Measurements from ENCODE around the gene KRTAP12-2. TPM values are rescaled to one million over a fixed set of nuclear protein-coding genes. Genes with fewer than 3 reads are reported as not detected.

KRTAP12-2 gene, protein sequence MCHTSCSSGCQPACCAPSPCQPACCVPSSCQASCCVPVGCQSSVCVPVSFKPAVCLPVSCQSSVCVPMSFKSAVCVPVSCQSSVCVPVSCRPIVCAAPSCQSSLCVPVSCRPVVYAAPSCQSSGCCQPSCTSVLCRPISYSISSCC
- not detected in 2 replicates for total RNA-seq (2014; rRNA removed; shearing (Covaris generic))

DNA sequence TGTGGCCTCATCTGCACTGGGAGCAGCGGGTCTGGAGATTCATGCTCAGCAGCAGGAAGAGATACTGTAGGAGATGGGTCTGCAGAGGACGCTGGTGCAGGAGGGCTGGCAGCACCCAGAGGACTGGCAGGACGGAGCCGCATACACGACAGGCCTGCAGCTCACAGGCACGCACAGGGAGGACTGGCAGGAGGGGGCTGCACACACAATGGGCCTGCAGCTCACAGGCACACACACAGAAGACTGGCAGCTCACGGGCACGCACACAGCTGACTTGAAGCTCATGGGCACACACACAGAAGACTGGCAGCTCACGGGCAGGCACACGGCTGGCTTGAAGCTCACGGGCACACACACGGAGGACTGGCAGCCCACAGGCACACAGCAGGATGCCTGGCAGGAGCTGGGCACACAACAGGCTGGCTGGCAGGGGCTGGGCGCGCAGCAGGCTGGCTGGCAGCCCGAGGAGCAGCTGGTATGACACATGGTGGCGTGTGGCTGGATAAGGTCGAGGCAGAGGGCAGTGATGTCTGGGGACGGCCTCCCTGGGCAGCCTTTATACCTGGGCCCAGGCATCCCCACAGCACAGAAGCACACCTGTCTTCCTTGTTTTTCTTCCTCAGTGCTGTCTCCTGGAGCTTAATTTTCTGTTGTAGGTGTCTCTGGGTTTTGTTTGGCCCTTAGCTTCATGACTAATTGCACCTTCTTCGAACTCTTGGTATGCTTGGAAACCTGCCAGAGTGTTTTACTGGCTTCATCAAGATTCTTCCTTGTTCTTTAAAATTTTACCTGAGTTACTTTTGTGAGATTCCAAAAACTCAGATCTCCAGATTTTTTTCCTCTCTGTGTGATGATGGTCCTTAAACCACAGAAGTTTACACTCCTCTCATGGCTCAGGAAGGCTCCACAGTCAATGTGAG is at the start of gene KRTAP12-2:
KRTAP12-2 (minus strand) TSS at position 527 of the 920 bp plus-strand sequence; CDS start at position 486, 41 bp downstream.
- DNase-seq = no peak
- Histone ChIP-seq H3K27me3 (no peaks in the 10 kb centered on the region), H3K9me3 (replicated peaks) (0 out of 2 replicates have a peak, but pooled peaks cover 3% of the 10 kb centered on the region), H3K4me1 (no peaks in the 10 kb centered on the region), H3K4me3 (no peak within 1 kb of the TSS), H3K36me3 (no peaks in the 10 kb centered on the region), H3K27ac (no peak within 1 kb of the TSS)

DNA sequence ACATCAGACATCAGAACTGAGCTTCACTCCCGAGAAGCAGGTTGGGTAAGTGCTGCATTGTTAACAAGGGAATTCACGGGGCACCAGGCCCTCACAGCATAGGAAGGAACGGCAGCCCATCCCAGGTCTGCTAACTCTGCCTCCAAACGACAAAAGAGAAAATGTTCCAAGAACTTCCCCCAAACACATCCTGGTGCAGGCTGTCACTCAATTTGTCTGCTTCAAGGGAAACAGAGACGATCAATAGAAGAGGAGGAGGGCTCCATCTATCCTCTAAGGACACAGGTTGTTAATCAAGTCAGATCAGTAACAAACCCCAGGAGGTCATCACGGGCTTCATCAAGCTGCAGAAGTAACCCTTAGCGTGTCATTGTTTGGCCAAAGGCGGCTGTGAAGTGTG is 48.2 kb upstream of the KRTAP12-2 start:
- Histone ChIP-seq H3K27me3 (0 out of 2 replicates have a peak, but pooled peaks cover 7% of the 10 kb centered on the region), H3K4me3 (no peak overlapping the region)
- DNase-seq = no peak

DNA sequence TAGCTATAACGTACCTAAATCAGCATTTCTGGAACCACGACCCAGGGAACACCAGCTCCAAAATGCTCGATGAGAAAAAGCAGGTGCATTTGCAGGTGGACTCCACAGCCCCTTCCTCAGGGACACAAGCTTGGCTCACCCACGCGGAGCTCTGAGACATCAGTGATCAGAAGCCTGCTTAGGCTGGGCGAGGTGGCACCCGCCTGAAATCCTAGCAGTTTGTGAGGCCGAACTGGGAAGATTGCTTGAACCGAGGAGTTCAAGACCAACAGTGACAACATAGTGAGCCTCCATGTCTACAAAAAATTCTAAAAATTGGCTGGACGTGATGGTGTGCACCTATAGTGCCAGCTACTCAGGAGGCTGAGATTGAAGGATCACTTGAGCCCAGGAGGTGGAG is 47.1 kb upstream of the KRTAP12-2 start:
- H3K4me3 ChIP-seq = no peak overlapping the region
- H3K27ac ChIP-seq = no peak overlapping the region
- H3K36me3 ChIP-seq = no peaks in the 10 kb centered on the region
- no peak for DNase-seq
- H3K4me1 ChIP-seq = no peaks in the 10 kb centered on the region
- H3K9me3 ChIP-seq (replicated peaks) = no peaks in the 10 kb centered on the region
- H3K27me3 ChIP-seq = 0 out of 2 replicates have a peak, but pooled peaks cover 7% of the 10 kb centered on the region

More for the DNA sequence above, 48.2 kb upstream of the KRTAP12-2 start:
- Histone ChIP-seq H3K9me3 (replicated peaks) (no peaks in the 10 kb centered on the region), H3K27ac (no peak overlapping the region), H3K36me3 (no peaks in the 10 kb centered on the region), H3K4me1 (no peaks in the 10 kb centered on the region)

DNA sequence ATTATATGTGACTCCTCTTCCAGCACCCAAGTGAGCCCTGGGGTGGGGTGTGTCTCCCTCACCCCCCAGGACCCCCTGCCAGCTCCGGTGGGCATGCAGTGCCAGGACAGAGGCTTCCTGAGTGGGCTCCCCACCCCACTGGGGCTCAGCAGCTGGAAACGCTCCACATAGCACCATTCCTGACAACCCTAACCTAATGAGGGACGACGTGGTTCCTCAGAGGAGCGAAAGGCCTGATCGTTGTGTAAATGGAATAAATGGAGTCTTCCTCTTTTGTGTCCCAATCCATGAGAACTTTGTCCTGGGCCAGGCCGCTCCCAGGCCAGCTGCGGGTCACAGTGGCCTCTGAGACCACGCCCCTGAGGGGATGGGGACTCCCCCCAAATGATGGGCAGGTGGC is 46.4 kb upstream of the KRTAP12-2 start:
- Histone ChIP-seq H3K36me3 (no peaks in the 10 kb centered on the region), H3K4me1 (no peaks in the 10 kb centered on the region), H3K27me3 (0 out of 2 replicates have a peak, but pooled peaks cover 7% of the 10 kb centered on the region), H3K9me3 (replicated peaks) (no peaks in the 10 kb centered on the region), H3K4me3 (no peak overlapping the region), H3K27ac (no peak overlapping the region)
- DNase-seq = no peak

DNA sequence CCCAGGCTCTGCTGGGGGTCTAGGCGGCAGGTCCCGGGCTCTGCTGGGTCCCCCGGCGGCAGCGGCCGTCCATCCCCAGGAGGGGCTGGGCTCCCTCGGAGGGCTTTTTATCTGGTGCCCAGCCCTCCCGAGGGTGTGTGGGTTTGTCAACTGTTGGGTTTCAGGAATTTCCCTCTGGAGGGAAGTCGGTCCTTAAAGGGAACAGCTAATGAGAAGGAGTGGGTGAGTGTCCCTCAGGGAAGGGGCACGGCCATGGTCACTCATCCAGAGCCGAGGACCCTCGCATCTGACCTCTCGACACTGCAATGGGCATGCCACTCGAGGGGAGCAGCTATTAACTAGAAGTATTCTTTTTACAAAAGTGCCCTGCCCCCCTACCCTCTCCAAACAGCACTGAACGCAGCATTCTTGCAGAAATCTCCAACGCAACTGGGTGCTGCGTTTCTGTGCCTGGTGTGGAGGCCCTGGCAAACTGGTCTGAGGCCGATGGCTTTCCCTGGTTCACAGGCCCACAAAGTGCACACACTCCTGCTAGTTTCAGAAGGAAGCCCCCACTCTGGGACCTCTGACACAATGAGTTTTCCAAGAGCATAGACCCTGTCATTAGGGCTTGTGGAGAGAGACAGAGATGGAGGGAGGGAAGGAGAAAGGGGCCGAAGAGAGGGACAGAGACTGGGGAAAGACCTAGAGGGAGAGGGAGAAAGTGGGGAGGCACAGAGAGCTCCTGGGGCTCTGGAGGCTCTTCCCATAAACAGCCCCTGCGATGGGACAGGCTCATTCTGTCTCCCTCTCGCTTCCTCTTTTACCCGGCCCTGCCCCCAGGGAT is 45.7 kb upstream of the KRTAP12-2 start:
- no peak for DNase-seq
- no peaks in the 10 kb centered on the region for H3K4me1 ChIP-seq

DNA sequence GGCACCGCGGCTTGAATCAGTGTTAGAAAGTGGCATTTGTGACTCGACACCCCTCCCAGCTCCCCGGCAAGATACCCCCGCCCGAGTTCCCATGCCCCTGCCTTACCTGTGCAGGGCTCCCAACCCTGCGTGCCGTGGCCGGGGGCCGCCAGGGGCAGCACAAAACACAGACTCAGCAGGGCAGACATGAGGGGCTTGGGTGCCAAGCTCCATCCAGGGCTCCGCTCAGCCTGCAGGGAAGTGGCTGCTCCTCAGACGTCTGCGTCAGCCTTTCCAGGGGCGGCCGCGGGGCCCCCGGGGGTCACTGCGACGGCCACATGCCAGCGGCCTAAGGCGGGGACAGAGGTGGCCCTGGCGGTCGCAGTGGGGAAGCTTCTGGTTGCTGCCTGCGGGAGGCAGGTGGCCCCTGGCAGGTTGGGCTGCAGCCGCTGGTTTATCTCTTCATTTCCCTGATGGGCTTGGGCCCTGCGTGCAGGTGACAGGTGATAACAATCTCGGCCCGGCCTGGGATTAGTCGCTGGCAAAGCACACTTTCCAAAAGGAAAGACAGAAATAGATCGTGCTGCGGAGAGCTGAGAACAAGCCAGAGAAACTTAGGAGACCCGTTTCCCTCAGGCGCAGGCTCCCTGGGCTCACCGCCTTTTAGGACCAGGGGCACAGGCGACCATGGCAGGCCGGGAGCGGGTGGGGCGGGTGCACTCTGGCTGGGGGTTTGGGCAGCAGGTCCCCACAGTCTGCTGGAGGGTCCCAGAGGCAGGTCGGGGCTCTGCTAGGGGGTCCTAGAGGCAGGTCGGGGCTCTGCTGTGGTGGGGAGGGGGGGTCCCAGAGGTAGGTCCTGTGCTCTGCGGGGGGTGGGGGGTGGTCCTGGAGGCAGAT is 44.8 kb upstream of the KRTAP12-2 start, which contains the start of gene TSPEAR:
TSPEAR (minus strand) TSS at position 246 of the 876 bp plus-strand sequence; CDS start at position 188, 58 bp downstream.
- H3K27me3 ChIP-seq = 0 out of 2 replicates have a peak, but pooled peaks cover 7% of the 10 kb centered on the region
- H3K4me1 ChIP-seq = no peaks in the 10 kb centered on the region
- H3K4me3 ChIP-seq = no peak within 1 kb of the TSS
- no peaks in the 10 kb centered on the region for H3K36me3 ChIP-seq
- no peak for DNase-seq
- no peak within 1 kb of the TSS for H3K27ac ChIP-seq
- H3K9me3 ChIP-seq (replicated peaks) = no peaks in the 10 kb centered on the region

More for the DNA sequence above, 45.7 kb upstream of the KRTAP12-2 start:
- H3K9me3 ChIP-seq (replicated peaks) = no peaks in the 10 kb centered on the region
- H3K27me3 ChIP-seq = 0 out of 2 replicates have a peak, but pooled peaks cover 7% of the 10 kb centered on the region
- no peaks in the 10 kb centered on the region for H3K36me3 ChIP-seq
- H3K27ac ChIP-seq = no peak overlapping the region
- no peak overlapping the region for H3K4me3 ChIP-seq

DNA sequence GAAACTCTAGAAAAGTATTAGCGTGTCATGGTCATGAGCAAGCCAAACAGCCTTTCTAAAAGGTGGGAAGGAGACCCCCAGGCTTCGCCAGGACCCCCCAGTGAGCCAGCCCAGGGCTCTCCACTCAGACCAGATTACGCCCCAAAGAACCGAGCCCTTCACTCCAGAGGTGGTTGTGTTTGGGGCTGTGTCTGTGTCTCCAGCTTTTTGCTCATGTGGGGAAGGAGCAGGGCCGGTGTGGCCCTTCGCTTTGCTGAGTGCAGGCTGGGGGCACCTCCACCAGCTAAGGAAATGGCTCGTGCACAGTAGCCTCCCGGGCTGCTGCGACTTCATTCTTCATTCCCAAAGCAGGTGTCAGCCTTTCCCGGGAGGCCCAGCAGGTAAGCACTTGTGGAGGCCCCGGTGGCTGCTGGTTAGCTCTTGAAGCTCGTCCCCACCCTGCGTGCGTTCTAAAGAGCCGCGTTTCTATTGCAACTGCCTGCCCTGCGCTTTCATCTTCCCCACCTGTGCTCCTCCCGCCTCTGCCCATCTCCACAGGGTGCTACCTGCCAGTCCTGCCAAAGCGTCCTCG is 44.1 kb upstream of the KRTAP12-2 start:
- DNase-seq = no peak

DNA sequence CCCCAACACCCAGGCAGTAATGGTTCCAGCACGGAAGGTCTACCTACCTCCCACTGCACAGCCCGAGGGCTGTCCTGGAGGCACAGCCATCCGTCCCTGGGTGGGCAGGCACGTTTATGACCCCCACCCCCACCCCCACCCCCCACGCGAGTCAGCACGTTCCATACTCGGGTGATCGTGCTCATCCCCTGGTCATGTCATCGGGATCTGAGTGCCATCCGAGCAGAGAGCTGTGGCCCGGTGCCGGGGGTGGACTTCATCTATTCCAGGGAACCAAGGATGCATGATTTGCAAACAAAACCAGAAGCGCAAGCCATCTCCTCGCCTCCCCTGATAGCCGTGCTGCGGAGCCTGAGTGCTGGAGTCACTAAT is 43.6 kb upstream of the KRTAP12-2 start:
- no peaks in the 10 kb centered on the region for H3K4me1 ChIP-seq
- DNase-seq = no peak
- H3K4me3 ChIP-seq = no peak overlapping the region
- 0 out of 2 replicates have a peak, but pooled peaks cover 4% of the 10 kb centered on the region for H3K27me3 ChIP-seq
- H3K9me3 ChIP-seq (replicated peaks) = no peaks in the 10 kb centered on the region
- H3K27ac ChIP-seq = no peak overlapping the region
- no peaks in the 10 kb centered on the region for H3K36me3 ChIP-seq

More for the DNA sequence above, 44.1 kb upstream of the KRTAP12-2 start:
- Histone ChIP-seq H3K4me3 (no peak overlapping the region), H3K27me3 (0 out of 2 replicates have a peak, but pooled peaks cover 7% of the 10 kb centered on the region), H3K4me1 (no peaks in the 10 kb centered on the region), H3K9me3 (replicated peaks) (no peaks in the 10 kb centered on the region), H3K27ac (no peak overlapping the region), H3K36me3 (no peaks in the 10 kb centered on the region)

DNA sequence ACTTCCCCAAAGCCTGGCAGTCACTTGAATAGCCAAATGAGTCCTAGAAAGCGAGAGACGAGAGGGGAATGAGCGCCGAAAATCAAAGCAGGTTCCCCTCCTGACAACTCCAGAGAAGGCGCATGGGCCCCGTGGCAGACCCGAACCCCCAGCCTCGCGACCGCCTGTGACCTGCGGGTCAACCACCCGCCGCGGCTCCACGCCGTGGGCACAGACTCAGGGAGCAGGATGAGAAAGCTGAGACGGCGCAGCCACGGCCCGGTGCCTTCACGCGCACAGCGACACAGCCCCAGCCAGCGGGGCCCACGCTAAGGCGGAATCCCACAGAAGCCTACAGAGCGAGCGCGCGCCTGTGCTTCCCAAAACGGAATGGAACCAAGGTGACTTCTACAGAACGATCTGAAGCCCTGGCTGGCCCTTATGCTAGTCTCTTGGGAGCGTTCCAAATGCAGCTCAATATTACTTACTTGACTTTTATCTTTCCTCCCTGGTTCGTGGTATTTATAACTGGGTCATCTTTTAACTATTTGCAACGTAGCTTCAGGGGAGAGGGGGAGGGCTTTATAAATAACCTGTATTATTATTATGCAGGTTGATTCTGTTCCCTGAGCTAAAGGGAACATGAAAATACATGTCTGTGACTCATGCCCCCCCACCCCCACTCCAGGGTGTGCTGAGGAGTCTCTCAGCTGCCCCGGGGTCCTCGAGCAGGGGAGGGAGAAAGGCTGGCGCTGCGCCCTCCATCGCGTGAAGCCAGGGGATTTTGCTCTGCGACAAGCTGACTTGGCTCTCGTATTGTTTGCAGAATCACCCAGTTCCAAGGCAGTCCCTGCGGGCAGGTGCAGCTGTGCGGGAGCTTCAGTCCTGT is 42.9 kb upstream of the KRTAP12-2 start:
- no peak overlapping the region for H3K4me3 ChIP-seq
- peak in 1 of 2 experiments; percentile 23 for DNase-seq
- H3K36me3 ChIP-seq = no peaks in the 10 kb centered on the region
- H3K4me1 ChIP-seq = no peaks in the 10 kb centered on the region
- no peak overlapping the region for H3K27ac ChIP-seq
- no peaks in the 10 kb centered on the region for H3K9me3 ChIP-seq (replicated peaks)
- 0 out of 2 replicates have a peak, but pooled peaks cover 4% of the 10 kb centered on the region for H3K27me3 ChIP-seq

DNA sequence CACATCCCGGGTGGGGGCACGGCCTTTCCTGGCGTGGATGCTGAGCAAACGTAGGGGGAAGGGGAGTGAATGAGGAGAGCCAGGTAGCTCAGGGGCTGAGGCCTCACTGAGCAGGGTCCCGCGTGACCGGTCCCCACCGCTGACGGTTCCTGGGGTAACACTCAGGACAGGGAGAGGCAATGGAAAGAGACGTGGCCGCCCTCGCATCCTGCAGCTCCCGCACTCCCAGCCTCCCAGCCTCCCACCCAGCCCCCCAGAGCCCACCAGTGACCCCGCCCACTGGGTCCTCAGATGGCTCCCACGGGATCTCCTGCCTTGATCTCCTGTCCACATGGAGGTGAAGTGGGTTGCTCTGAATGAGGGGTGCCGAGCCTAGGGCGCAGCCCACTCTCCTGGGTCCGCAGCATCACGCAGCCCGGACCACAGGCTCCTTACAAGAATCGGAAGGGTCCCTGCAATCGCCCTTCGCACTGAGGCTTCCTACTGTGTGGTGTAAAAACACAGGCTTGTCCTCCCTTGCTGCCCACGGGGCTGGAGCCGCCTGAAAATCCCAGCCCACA is 42.2 kb upstream of the KRTAP12-2 start:
- Histone ChIP-seq H3K27ac (no peak overlapping the region), H3K27me3 (0 out of 2 replicates have a peak, but pooled peaks cover 4% of the 10 kb centered on the region), H3K9me3 (replicated peaks) (no peaks in the 10 kb centered on the region), H3K36me3 (no peaks in the 10 kb centered on the region), H3K4me1 (no peaks in the 10 kb centered on the region), H3K4me3 (no peak overlapping the region)
- no peak for DNase-seq

DNA sequence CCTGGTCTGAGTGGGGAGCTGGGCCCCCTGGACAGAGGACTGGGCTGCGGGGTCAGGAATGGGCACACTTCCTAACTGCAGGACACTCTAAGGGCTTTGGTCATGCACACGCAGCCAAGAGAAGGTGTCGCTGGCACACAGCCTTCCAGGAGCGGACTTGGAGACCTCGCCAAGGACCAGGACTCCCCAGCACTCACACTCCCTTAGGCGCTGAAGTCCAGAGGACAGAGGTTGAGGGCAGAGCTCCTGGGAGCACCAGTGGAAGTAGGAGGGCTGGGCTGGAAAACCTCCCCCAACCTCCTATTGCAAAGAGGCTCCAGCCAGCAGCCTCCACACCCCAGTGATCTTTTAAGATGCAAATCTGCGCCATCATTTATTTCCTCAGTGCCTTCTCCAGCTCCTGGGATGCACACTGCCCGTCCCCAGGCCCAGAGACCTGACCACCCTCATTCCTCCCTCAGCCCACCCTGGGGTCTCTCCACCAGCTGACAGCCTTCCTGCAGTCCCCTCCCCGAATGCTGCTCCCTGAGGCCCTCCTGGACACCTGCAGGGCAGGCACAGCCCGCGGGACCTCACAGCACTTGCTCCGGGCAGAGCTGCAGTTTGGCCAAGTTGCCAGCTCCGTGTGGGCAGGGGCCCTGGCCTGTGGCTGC is 41.6 kb upstream of the KRTAP12-2 start:
- Histone ChIP-seq H3K36me3 (no peaks in the 10 kb centered on the region), H3K27me3 (0 out of 2 replicates have a peak, but pooled peaks cover 4% of the 10 kb centered on the region), H3K9me3 (replicated peaks) (no peaks in the 10 kb centered on the region), H3K4me1 (no peaks in the 10 kb centered on the region), H3K27ac (no peak overlapping the region), H3K4me3 (no peak overlapping the region)
- DNase-seq = no peak

Data from SJCRH30 (cell line).